Keratinocyte (primary cell): ENCODE data around the gene FXYD2.

Source experiments
- EZH2 ChIP-seq: IDR thresholded peaks from one replicate; pipeline ENCODE4 v1.6.1; 2012; ENCODE audit warnings: inconsistent platforms, mild to moderate bottlenecking, low read length, moderate library complexity
- TF ChIP-seq, protein P1 (sequence below), 3 experiments: IDR thresholded peaks in 1 of 3; conservative IDR thresholded peaks in 1 of 3; optimal IDR thresholded peaks in 1 of 3; 2 replicates in 2 of 3; 3 replicates in 1 of 3; pipeline versions ENCODE3 to v1.5.1; 2011; ENCODE audit warnings: low read length in 3 of 3, mild to moderate bottlenecking in 3 of 3, moderate library complexity in 2 of 3, control low read depth in 1 of 3, inconsistent platforms in 1 of 3; ENCODE audit not compliant: insufficient read depth in 2 of 3; ENCODE audit errors: extremely low read depth in 1 of 3

DNA sequence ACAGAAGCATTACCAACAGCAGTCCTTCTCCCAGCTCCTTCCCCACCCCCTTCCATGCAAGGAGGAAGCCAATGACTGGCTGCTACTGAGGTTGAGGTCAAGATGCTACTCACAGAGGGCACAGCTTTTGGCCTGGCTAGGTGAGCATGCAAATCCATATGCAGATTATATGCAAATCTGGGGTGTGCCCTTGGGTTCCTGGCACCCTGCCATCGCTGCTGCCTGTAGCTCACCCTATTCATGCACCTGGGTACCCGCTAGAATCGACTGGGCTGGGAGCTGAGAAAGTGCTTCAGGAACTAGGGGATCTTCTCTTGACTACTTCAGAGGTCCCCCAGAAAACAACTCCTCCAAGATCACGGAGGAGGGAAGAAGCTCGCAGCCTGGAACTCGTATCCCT is 31.6 kb downstream of the FXYD2 start:
- TF ChIP-seq EZH2, result no peak
- TF ChIP-seq, protein P1, sequence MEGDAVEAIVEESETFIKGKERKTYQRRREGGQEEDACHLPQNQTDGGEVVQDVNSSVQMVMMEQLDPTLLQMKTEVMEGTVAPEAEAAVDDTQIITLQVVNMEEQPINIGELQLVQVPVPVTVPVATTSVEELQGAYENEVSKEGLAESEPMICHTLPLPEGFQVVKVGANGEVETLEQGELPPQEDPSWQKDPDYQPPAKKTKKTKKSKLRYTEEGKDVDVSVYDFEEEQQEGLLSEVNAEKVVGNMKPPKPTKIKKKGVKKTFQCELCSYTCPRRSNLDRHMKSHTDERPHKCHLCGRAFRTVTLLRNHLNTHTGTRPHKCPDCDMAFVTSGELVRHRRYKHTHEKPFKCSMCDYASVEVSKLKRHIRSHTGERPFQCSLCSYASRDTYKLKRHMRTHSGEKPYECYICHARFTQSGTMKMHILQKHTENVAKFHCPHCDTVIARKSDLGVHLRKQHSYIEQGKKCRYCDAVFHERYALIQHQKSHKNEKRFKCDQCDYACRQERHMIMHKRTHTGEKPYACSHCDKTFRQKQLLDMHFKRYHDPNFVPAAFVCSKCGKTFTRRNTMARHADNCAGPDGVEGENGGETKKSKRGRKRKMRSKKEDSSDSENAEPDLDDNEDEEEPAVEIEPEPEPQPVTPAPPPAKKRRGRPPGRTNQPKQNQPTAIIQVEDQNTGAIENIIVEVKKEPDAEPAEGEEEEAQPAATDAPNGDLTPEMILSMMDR (optimal IDR thresholded peaks at IDR 0.05 in 1 of 3, IDR thresholded peaks at IDR 0.05 in 1 of 3, conservative IDR thresholded peaks at IDR 0.05 in 1 of 3; ENCODE audit: extremely low read depth in 1 of 3, insufficient read depth in 2 of 3, low read length in 3 of 3), result no peak
